AG08396 (cell line): ENCODE measurements around the gene CDK2AP2.

ENCODE experiments used
- DNase-seq: peaks from one replicate; pipeline ENCODE4 v3.0.0; 2012; ENCODE audit warnings: low spot score, mixed read lengths

Gene CDK2AP2

GRCh38 chr11:67503119-67504004 is 4.6 kb downstream of the CDK2AP2 start:
- DNase-seq = no peak

GRCh38 chr11:67502328-67502979 is 5.5 kb downstream of the CDK2AP2 start:
- no peak for DNase-seq

- no peak for DNase-seq
These were observed 6.1 kb downstream of the CDK2AP2 start for GRCh38 chr11:67501854-67502253.

GRCh38 chr11:67500831-67501715 is 6.9 kb downstream of the CDK2AP2 start:
- no peak for DNase-seq

GRCh38 chr11:67500484-67500821 is 7.5 kb downstream of the CDK2AP2 start:
- no peak for DNase-seq

- DNase-seq = no peak
These were observed 8.0 kb downstream of the CDK2AP2 start for GRCh38 chr11:67499808-67500483.

GRCh38 chr11:67498544-67498972 is 9.4 kb downstream of the CDK2AP2 start:
- DNase-seq = no peak

GRCh38 chr11:67497656-67498291 is 10.2 kb downstream of the CDK2AP2 start:
- DNase-seq = no peak

GRCh38 chr11:67496113-67496512 is 11.8 kb downstream of the CDK2AP2 start:
- DNase-seq = no peak

- no peak for DNase-seq
These were observed 12.5 kb downstream of the CDK2AP2 start for GRCh38 chr11:67495234-67496005.

GRCh38 chr11:67494371-67495233 is 13.4 kb downstream of the CDK2AP2 start:
- no peak for DNase-seq

- DNase-seq = no peak
These were observed 14.2 kb downstream of the CDK2AP2 start for GRCh38 chr11:67493548-67494370.

- DNase-seq = no peak
These were observed 15.0 kb downstream of the CDK2AP2 start for GRCh38 chr11:67492801-67493547.

GRCh38 chr11:67492069-67492727 is 15.8 kb downstream of the CDK2AP2 start:
- DNase-seq = no peak

GRCh38 chr11:67491276-67492068 is 16.5 kb downstream of the CDK2AP2 start:
- DNase-seq = no peak

GRCh38 chr11:67490727-67491065 is 17.3 kb downstream of the CDK2AP2 start:
- no peak for DNase-seq
